Stimulated activated naive CD4-positive, alpha-beta T cell (primary cell): ENCODE results near the gene POMT1.
"Not testable (repeated sequence)": the region's sequence is repeated elsewhere in the genome, so short reads cannot be mapped to it uniquely, and the experiment has no call there.

Experiments used
- DNase-seq, 6 experiments: peaks; one replicate each; lab custom pipeline; 2025; lab: John Stamatoyannopoulos, UW

Gene POMT1

DNA sequence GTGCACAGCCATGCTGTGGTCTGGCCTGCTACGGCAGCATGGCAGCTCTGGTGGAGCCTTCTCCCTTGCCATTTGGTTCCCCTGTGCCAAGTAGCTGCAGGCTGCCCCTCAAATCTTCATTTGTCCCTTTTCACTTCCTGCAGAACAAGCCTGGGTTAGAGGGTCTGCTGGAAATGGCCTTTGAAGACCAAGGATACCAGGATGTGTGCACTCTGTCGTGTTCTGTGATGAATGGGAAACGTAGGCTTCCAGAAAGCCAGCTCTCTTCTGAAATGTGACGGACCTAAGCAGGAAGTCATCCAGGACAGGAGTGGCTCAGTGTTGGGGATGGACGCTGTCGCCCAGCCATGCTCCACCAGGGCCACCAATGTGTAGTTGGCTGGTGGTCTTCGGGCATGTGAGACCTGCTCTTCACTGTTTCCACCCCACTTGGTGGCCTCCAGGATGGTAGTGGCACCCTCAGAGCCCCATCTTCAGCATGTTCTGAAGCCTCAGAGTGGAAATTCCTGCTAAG, 3.4 kb upstream of the POMT1 start:
- DNase-seq, result no peak

DNA sequence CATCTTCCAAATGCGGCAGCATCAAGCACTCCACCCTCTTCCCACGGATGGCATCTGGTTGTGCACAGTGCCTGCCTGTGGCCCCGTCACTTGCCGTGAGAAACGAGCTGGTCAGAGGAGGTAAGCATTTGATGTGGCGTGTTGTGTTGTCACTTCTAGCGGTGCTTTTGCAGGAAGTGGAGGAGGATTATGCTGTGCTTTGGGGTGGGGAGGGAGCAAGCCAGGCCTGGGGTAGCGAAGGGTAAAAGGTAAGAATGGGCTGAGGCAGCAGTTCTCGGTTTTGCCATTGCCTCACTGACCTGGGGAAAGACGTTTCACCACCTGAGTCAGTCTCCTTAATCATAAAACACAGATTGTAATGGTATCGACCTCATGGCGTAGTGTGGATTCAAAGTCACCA, 2.3 kb upstream of the POMT1 start:
- DNase-seq, result peak; percentile 51 to 81 (median 68)

DNA sequence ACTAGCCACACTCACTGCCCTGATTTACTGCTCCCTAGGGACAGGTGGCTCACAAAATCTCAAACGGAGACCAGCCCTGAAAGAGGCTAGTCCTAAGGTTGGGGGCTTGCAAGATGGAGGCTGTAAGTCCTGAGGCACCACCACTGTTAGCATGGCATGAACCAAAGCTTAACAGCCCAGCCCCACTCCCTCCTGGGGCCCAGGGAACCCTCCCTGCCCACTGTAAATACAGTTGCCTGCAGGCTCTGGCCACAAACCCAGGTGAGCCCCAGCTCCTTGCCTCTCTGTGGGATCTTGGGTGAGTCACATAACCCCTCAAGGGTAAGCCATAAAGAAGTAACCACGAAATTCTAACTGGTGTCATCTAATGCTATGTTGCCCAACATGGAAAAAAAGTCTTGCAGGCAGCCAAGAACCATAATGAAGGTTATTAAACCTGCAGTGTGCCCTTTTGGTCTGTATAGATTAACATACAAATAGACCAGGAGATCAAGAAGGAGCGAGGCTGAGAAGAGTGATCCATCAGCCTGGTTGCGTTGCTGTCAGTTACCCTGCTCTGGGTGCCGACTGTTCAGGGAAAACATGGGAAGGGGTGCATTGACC, 1.7 kb upstream of the POMT1 start:
- peak in 4 of 6 experiments; percentile 13 to 52 (median 26) for DNase-seq

DNA sequence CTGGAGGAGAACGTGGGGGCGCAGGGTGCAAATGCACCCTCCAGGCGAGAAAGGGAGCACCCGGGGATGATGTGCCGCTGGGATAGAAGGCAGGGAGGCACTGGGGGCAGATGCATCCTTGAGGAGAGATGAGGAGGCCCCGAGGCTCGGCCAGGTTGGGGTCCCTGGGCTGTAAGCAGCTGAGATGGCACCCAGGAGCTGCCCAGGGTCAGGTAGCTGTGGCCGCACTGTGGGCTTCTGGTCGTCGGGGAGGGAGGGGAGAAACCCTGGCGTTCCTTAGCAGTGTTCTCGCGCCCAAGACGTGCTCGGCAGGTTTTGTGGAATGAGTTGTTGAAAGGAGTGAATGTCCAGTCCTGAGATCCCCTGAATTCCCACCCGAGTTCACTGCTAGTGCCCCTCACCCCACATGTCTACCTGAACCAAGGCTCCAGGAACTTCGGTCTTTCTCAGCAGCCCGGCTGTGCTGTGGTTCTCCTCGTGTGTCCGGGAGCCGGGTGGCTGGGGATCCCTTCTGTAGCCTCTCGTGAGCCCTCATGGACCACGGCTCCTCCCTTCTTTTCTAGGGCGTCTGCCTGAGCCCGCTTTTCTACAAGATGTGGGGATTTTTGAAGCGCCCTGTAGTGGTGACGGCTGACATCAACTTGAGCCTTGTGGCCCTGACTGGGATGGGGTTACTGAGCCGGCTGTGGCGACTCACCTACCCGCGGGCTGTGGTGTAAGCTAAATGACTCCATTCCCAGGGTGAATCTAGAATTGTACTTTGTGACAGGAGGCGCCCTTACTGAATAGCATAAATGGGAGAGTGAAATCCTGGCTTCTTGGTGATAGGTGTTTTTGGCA, 1.1 kb downstream of the POMT1 start:
- DNase-seq, result peak in 5 of 6 experiments; percentile 5 to 28 (median 18)

DNA sequence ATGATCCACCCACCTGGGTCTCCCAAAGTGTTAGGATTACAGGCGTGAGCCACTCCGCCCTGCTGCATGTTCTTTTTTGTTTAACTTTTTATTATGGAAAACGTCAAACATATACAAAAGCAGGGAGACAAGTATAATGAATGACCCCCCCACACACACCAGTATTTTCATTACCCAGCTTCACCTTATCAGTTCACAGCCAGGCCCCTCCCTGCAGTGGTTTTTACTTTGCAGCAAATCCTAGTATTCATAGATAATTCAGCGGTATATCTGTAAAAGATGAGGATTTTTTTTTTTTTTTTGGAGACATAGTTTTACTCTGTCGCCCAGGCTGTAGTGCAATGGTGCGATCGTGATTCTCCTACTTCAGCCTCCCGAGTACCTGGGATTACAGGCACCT, 2.3 kb downstream of the POMT1 start:
- no peak for DNase-seq

DNA sequence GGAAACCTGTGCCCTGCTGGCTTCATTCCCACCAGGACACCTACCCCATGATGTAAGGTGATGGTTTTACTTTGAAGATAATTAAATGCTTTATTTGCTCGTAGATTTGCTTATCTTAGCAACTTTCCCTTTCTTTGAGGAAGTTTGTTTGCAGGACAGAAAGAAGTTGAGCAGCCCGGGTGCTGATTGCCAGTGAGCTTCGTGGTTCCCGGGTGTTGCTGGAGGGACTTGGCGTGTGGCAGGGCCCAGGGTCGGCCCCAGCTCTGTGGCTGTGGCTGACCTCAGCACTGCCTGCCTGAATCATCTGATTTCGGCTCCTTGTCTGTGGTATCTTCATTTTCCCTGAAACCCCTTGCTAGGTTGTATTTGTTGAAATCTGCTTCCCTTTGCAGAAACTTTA, 8.7 kb downstream of the POMT1 start:
- DNase-seq, result no peak

DNA sequence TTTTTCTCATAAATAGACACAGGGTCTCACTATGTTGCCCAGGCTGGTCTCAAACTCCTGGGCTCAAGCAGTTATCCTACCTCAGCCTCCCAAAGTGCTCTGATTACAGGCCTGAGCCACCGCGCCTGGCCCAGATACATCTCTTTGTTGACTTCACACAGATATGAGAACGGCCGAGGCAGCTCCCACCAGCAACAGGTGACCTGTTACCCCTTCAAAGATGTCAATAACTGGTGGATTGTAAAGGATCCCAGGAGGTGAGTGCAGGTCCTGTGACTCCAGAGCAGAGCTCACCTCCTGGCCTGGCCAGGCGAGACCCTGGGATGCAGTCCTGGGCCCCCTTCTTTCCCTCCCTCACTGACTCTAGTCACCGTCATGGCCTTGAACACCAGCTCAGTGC, 9.2 kb downstream of the POMT1 start:
- no peak for DNase-seq

DNA sequence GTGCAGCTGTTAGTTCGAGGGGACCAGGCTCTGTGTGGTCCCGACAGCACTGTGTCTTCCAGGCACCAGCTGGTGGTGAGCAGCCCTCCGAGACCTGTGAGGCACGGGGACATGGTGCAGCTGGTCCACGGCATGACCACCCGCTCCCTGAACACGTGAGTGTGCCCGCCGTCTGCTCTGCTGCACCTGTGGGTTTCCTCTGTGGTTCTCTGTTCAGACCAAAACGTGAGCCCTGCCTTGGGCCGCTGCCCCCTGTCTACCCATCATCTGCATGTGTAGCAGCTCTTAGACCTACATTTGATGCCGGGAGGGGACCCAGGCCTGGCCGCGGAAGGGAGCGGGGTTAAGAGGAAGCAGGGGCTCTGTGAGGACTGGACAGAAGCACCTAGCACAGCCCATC, 10.5 kb downstream of the POMT1 start:
- no peak for DNase-seq

DNA sequence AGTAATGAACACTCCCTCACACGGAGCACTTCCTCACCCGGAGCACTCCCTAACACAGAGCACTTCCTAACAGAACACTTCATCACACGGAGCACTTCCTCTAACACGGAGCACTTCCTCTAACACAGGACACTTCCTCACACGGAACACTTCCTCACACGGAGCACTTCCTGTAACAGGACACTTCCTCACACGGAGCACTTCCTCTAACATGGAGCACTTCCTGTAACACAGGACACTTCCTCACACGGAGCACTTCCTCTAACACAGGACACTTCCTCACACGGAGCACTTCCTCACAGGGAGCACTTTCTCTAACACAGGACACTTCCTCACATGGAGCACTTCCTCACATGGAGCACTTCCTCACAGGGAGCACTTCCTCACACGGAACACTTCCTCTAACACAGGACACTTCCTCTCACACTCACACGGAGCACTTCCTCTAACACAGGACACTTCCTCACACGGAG, 12.9 kb downstream of the POMT1 start:
- DNase-seq, result not testable (repeated sequence)

DNA sequence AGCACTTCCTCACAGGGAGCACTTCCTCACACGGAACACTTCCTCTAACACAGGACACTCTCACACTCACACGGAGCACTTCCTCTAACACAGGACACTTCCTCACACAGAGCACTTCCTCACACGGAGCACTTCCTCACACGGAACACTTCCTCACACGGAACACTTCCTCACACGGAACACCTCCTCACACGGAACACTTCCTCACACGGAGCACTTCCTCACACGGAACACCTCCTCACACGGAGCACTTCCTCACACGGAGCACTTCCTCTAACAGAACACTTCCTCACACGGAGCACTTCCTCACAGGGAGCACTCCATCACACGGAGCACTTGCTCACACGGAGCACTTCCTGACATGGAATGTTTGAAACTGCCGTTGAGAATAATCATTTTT, 13.4 kb downstream of the POMT1 start:
- DNase-seq, result no peak

DNA sequence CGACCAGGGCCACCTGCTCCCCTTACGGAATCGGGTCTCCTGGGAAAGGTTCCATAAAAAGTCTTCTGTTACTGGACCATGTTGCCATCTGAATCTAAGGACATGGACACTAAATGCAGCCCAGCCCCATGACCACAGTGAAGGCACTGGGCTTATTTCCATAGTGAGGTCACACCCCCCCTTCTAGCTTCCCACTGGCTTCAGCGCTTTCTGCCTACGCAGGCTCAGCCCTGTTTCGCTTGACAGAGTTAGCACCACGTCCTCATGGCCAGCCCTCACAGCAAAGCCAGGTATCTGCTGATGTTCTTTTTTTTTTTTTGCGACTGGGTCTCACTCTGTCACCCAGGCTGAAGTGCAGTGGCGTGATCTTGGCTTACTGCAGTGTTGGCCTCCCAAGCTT, 14.2 kb downstream of the POMT1 start:
- DNase-seq, result no peak

DNA sequence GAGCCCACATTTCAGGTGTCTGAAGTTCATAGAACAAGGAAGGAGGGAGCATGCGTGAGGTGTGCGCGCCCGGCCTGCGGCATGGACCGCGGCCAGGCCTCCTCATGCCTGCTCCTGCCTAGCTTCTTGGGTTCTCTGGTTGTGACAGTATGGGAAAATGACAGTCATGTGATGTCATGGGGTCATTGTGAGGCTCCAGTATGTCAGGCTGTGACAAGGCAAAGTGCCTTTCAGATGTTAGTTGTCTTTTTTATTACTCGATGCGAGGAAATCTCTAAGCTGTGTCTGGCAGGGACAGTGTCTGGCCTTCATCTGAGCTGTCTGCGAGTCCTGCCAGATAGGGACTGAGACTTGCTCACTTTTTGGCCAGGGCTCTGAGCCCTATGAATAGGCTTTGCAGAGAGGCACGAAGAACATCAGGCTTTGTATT, 15.1 kb downstream of the POMT1 start:
- no peak for DNase-seq

DNA sequence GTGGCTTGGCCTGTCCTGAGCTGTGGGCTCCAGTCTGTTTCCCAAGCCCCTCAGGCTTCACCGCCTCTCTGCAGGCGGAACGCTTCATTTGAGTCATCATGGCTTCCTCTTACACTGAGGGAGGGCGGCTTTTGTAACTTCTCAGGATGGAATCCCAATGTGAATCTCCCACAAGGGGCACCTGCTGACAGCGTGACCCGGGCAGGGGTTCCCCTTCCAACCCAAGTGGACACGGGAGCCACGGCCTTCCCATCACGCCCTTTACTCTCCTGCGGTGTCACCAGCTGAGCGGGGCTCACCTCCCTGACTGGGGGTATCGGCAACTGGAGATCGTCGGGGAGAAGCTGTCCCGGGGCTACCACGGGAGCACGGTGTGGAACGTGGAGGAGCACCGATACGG, 15.8 kb downstream of the POMT1 start:
- no peak for DNase-seq

DNA sequence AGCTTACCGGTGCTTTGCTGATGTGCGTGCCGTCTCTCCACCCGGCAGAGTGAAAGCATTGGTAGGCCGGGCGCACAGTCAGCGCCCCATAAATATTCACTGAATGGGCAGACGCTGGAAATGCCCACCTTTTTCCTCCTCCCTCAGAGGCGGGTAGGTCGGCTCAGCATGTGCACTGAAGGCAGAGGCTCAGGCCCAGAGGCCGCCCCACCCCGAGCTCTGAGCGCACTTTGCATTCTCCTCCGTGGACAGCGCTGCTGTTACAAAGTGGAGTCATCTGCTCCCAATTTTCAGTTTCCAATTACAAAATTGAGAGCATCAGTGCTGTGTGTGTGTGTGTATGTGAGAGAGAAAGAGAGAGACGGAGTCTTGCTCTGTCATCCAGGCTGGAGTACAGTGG, 17.8 kb downstream of the POMT1 start:
- DNase-seq, result no peak

DNA sequence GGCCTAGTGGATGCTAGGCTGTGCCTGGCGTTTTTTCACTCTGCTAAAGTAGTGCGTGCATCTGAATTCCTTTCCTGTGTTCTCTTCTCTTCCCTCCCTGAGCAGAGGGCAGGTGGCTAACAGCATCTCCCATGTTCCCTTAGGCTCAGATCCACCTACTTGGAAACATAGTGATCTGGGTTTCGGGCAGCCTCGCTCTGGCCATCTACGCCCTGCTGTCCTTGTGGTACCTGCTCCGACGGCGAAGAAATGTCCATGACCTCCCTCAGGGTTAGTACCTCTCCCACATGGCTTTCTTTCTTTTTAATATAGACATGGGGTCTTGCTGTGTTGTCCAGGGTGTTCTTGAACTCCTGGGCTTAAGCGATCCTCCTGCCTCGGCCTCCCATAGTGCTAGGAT, 18.5 kb downstream of the POMT1 start:
- no peak for DNase-seq

DNA sequence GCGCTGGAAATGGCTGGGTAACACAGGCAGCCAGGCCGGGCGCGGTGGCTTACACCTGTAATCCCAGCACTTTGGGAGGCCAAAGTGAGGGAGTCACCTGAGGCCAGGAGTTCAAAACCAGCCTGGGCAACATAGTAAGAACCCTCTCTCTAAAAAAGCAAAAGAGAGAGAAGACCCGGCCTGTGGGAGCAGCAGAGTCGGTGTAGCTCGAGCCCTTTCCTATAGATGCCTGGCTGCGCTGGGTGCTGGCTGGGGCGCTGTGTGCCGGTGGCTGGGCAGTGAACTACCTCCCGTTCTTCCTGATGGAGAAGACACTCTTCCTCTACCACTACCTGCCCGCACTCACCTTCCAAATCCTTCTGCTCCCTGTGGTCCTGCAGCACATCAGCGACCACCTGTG, 19.1 kb downstream of the POMT1 start:
- DNase-seq, result no peak

DNA sequence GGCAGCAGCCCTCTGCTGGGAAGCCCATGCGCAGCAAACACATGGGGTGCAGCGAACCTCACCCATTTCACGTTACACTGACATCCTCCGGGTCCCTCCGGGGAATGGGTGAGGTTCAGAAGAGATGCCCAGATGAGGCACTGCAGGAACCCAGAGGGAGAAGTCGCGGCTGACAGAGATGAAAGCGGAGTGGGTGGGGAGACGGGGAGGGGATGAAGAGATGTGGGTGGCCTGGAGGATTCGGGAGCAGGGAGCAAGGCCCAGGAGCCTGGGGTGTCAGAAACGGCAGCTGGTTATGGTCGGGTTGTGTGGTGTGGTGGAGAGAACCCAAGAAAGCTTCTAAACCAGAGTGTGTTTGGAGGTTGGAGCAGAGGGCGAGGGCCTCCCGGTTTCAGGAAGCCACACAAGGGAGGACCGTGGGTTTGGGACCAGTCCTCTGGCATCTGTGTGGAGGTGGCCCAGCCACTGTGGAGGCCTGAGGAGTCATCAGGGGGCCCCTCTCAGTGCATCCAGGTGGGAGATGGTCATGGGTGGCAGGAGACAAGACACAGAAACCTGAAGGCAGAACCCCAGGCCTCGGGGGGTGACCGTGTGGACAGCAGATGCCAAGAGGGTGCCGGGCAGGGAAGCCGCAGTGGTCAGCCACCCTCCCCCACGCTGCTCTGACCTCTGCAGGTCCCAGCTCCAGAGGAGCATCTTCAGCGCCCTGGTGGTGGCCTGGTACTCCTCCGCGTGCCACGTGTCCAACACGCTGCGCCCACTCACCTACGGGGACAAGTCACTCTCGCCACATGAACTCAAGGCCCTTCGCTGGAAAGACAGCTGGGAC, 19.8 kb downstream of the POMT1 start:
- no peak for DNase-seq

DNA sequence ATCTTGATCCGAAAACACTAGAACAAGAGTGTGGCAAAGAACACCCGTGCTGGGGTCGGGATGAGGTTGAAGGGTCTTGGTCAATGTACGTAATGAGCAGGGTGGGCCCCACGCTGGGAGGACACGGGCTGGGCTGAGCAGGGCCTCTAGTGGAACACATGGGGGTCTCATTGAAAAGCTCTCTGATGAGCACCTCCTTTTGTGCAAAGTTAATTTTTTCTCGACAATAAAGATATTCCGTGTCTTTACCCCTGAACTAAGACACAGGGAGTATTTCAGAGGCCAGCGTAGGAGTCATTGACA, 20.3 kb downstream of the POMT1 start:
- DNase-seq, result no peak

DNA sequence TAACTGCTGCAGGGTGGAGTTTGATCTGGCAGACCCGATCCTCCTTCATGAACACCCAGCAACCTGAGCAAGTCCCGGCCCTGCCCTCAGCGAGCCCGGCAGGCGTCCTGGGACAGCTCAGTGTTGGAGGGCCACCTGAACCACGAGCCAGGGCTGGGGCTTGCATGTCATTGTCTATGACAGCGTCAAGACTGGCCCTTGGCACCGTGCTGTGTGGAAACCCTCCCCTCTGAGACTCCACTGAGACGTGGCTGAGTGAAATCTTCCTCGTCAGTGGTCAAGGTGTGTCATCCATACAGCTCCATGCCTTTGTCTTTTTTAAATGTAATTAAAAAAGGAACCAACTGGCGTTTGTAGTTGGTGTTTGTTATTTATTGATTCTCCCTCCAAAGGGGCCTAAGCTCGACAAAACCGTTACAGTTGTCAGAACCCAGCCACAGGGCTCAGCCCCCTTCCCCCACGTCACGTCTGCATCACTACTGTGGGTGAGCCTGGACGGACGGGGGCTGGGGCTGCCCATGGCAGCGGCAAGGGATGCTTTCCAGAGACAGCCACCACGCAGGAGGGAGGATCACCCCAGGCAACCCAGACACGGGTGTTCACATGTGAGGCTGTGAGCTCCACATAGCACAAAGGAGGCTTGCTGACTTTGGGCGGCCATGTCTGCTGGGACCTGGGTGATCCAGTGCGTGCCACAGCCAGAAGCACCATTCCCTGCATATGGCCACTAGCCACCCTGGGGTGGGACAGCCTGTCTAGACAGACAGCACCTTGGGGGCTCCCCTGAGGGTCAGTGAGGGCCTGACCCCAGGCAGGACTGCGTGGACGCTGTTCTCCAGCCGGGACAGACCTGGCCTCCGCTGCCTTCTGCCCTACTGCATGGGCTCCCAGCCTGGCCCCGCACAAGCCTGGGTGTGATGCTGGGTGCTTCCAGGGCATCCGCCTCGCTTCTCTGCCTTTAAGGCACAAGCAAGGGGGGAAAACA, 21.0 kb downstream of the POMT1 start:
- no peak for DNase-seq

DNA sequence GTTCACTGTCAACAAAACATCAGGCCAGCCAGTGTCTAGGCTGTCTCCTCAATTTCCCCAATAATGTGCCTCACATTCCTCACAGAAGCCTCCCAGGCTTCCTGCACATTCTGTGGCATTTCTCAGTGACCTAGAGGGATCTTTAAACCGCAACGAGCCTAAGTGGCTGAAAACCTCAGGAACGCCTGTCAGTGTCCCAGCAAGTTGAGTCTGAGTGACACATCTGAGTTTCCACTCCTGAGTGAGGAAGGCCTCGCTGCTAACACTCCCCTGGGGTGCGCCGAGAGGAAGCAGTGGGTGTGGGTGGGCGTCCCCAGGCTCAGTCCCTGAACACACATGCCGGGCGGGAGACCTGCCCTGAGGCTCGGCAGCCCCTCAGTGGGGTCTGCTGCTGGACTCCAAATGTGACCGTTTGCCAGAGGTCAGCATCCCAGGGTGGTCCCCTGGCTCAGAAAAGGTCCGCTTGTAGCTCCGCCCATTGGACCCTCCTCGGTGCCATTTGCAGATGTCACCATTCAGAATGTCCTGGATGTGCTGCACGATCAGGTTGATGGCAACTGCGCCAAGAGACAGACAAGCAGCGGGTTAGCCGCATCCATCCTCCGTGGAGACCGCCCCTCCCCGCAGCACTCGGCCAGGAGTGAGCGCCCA, 22.1 kb downstream of the POMT1 start:
- no peak for DNase-seq
